IMR-90 (cell line): ENCODE results near the gene SAAL1. TPM values are rescaled to one million over a fixed set of nuclear protein-coding genes. Genes with fewer than 3 reads are reported as not detected.

Experiments used
- ATAC-seq: fragments of 200-7000 bp; cut with Tn5 transposase; 2 replicates; pipeline ENCODE4 v1.9.1; 2020; ENCODE audit warnings: low read depth, mild to moderate bottlenecking, moderate library complexity
- BruUV-seq: library from RNA; stranded (reverse); fragments of 400-500 nt; replicated peaks from 2 replicates; lab custom pipeline; 2021; lab: Mats Ljungman, UMichigan
- CTCF ChIA-PET: fragments of 300-600 bp; formaldehyde crosslinking; extraction: SDS; loops from one replicate; lab custom pipeline; 2021; ENCODE audit warnings: antibody characterized with exemption; lab: Yijun Ruan, JAX
- POLR2A ChIA-PET: fragments of 300-600 bp; sonication (Branson Sonifier 250); formaldehyde crosslinking; loops from one replicate; lab custom pipeline; 2022; ENCODE audit warnings: antibody characterized with exemption; ENCODE audit not compliant: unreplicated experiment; lab: Charles Lee
- DNase-seq: peaks from one replicate; pipeline ENCODE4 v3.0.0; 2013
- H2AFZ ChIP-seq: replicated peaks from 2 replicates; pipeline ENCODE3; 2013; ENCODE audit warnings: low read length, mild to moderate bottlenecking; ENCODE audit not compliant: poor library complexity
- H2AK5ac ChIP-seq: 2 replicates; pipeline ENCODE4 v1.6.1; 2013; ENCODE audit warnings: low read depth, low read length, inconsistent platforms
- H2AK9ac ChIP-seq: replicated peaks from 2 replicates; pipeline ENCODE3; 2013; ENCODE audit warnings: mild to moderate bottlenecking, low read depth, low read length, moderate library complexity; ENCODE audit not compliant: poor library complexity
- H2BK120ac ChIP-seq: 2 replicates; pipeline ENCODE4 v1.6.1; 2013; ENCODE audit warnings: low read depth, low read length, inconsistent platforms
- H2BK15ac ChIP-seq: 3 replicates; pipeline ENCODE4 v1.6.1; 2013; ENCODE audit warnings: low read depth, low read length, inconsistent platforms
- H2BK20ac ChIP-seq: 2 replicates; pipeline ENCODE4 v1.6.1; 2013; ENCODE audit warnings: low read depth, mild to moderate bottlenecking, inconsistent platforms, low read length, moderate library complexity
- H2BK5ac ChIP-seq: 2 replicates; pipeline ENCODE4 v1.6.1; 2013; ENCODE audit warnings: mild to moderate bottlenecking, low read depth, low read length, inconsistent platforms; ENCODE audit not compliant: poor library complexity, severe bottlenecking
- H3K14ac ChIP-seq: replicated peaks from 2 replicates; pipeline ENCODE4 v1.6.1; 2013; ENCODE audit warnings: low read depth, low read length, inconsistent platforms
- H3K18ac ChIP-seq: 2 replicates; pipeline ENCODE4 v1.6.1; 2013; ENCODE audit warnings: low read depth, low read length, control low read depth
- H3K23ac ChIP-seq: 2 replicates; pipeline ENCODE4 v1.6.1; 2013; ENCODE audit warnings: low read depth, low read length, inconsistent platforms
- H3K27ac ChIP-seq: 2 replicates; pipeline ENCODE4 v1.5.1; 2013; ENCODE audit warnings: mild to moderate bottlenecking, control low read depth, low read length; ENCODE audit not compliant: insufficient read depth
- H3K27me3 ChIP-seq: 2 replicates; pipeline ENCODE4 v1.6.1; 2013; ENCODE audit warnings: low read length; ENCODE audit not compliant: control insufficient read depth, insufficient read depth
- H3K36me3 ChIP-seq: 2 replicates; pipeline ENCODE4 v1.6.1; 2013; ENCODE audit warnings: low read length, mixed read lengths; ENCODE audit not compliant: control insufficient read depth, insufficient read depth
- H3K4ac ChIP-seq: 2 replicates; pipeline ENCODE4 v1.6.1; 2013; ENCODE audit warnings: low read depth, low read length, inconsistent platforms
- H3K4me1 ChIP-seq: 2 replicates; pipeline ENCODE4 v1.6.1; 2013; ENCODE audit warnings: low read length, mixed read lengths; ENCODE audit not compliant: control insufficient read depth, insufficient read depth
- H3K4me2 ChIP-seq: 2 replicates; pipeline ENCODE4 v1.6.1; 2013; ENCODE audit warnings: low read depth, mild to moderate bottlenecking, control low read depth, low read length, moderate library complexity
- H3K4me3 ChIP-seq: 2 replicates; pipeline ENCODE4 v1.5.1; 2013; ENCODE audit warnings: low read depth, mild to moderate bottlenecking, control low read depth, low read length, moderate library complexity; ENCODE audit not compliant: insufficient read depth
- H3K56ac ChIP-seq: 2 replicates; pipeline ENCODE4 v1.6.1; 2013; ENCODE audit warnings: low read length, inconsistent platforms; ENCODE audit not compliant: insufficient read depth; ENCODE audit errors: extremely low read depth
- H3K79me1 ChIP-seq, 2 experiments: 2 replicates each; pipeline ENCODE4 v1.6.1; 2013; ENCODE audit warnings: low read length in 2 of 2, inconsistent platforms in 1 of 2, low read depth in 1 of 2
- H3K9ac ChIP-seq: 2 replicates; pipeline ENCODE4 v1.6.1; 2013; ENCODE audit warnings: low read depth, low read length, control low read depth
- H3K9me1 ChIP-seq: 2 replicates; pipeline ENCODE4 v1.6.1; 2013; ENCODE audit warnings: low read length, inconsistent platforms; ENCODE audit not compliant: insufficient read depth
- H3K9me3 ChIP-seq: 2 replicates; pipeline ENCODE4 v1.6.1; 2013; ENCODE audit warnings: low read length; ENCODE audit not compliant: control insufficient read depth, insufficient read depth
- H4K20me1 ChIP-seq: 2 replicates; pipeline ENCODE4 v1.6.1; 2013; ENCODE audit warnings: low read length, inconsistent platforms; ENCODE audit not compliant: insufficient read depth
- H4K5ac ChIP-seq: 2 replicates; pipeline ENCODE4 v1.6.1; 2013; ENCODE audit warnings: mild to moderate bottlenecking, low read depth, low read length, control low read depth
- H4K8ac ChIP-seq, 2 experiments: 2 replicates each; pipeline ENCODE4 v1.6.1; 2013; ENCODE audit warnings: low read depth in 2 of 2, low read length in 2 of 2, control low read depth in 1 of 2, inconsistent platforms in 1 of 2
- H4K91ac ChIP-seq: 2 replicates; pipeline ENCODE4 v1.6.1; 2013; ENCODE audit warnings: low read depth, low read length, inconsistent platforms; ENCODE audit not compliant: insufficient read depth
- BHLHE40 ChIP-seq: fragments of 150-350 bp; IDR thresholded peaks from 2 replicates; pipeline ENCODE4 v1.6.1; 2016; ENCODE audit warnings: mild to moderate bottlenecking, low read depth, low read length
- CEBPB ChIP-seq: IDR thresholded peaks from 2 replicates; pipeline ENCODE4 v1.6.1; 2012; ENCODE audit warnings: low read depth, low read length, improper control_type of control experiment
- CHD1 ChIP-seq: IDR thresholded peaks from 2 replicates; pipeline ENCODE4 v1.6.1; 2012; ENCODE audit warnings: low read depth, low read length, improper control_type of control experiment
- CTCF ChIP-seq: conservative IDR thresholded peaks from 2 replicates; pipeline ENCODE4 v1.5.1; 2012; ENCODE audit warnings: mild to moderate bottlenecking, low read depth, low read length, improper control_type of control experiment
- FOS ChIP-seq: fragments of 150-350 bp; IDR thresholded peaks from 2 replicates; pipeline ENCODE4 v1.6.1; 2016; ENCODE audit warnings: low read depth, low read length
- MAFK ChIP-seq: IDR thresholded peaks from 2 replicates; pipeline ENCODE4 v1.6.1; 2012; ENCODE audit warnings: low read depth, low read length, improper control_type of control experiment
- MAZ ChIP-seq: IDR thresholded peaks from 2 replicates; pipeline ENCODE4 v1.6.1; 2012; ENCODE audit warnings: low read depth, mild to moderate bottlenecking, low read length, improper control_type of control experiment, moderate library complexity, borderline replicate concordance
- MXI1 ChIP-seq: IDR thresholded peaks from 2 replicates; pipeline ENCODE4 v1.6.1; 2012; ENCODE audit warnings: low read depth, mild to moderate bottlenecking, low read length, moderate library complexity, borderline replicate concordance
- NFE2L2 ChIP-seq: fragments of 150-350 bp; IDR thresholded peaks from 2 replicates; pipeline ENCODE4 v1.6.1; 2016; ENCODE audit warnings: low read depth, mild to moderate bottlenecking, low read length
- POLR2A ChIP-seq: IDR thresholded peaks from 2 replicates; pipeline ENCODE4 v1.6.1; 2012; ENCODE audit warnings: mild to moderate bottlenecking, low read depth, low read length
- RAD21 ChIP-seq: IDR thresholded peaks from 2 replicates; pipeline ENCODE4 v1.6.1; 2012; ENCODE audit warnings: low read length, improper control_type of control experiment
- RCOR1 ChIP-seq: IDR thresholded peaks from 2 replicates; pipeline ENCODE4 v1.6.1; 2012; ENCODE audit warnings: mild to moderate bottlenecking, low read length, improper control_type of control experiment; ENCODE audit not compliant: insufficient replicate concordance
- RFX5 ChIP-seq: IDR thresholded peaks from 2 replicates; pipeline ENCODE4 v1.8.0; 2012; ENCODE audit warnings: low read depth, mild to moderate bottlenecking, low read length, moderate library complexity
- SMC3 ChIP-seq: fragments of 150-350 bp; IDR thresholded peaks from 2 replicates; pipeline ENCODE4 v1.6.1; 2016; ENCODE audit warnings: low read depth, mild to moderate bottlenecking, antibody characterized with exemption, low read length, moderate library complexity
- USF2 ChIP-seq: fragments of 150-350 bp; IDR thresholded peaks from 2 replicates; pipeline ENCODE4 v1.6.1; 2017; ENCODE audit warnings: mild to moderate bottlenecking, antibody characterized with exemption, low read length, low read depth
- WGBS, 2 experiments: methylation state at CpG; one replicate each; pipeline versions ENCODE4 v1.1.5 to v1.1.7; 2013; ENCODE audit warnings: missing lambda C conversion rate in 2 of 2; ENCODE audit not compliant: insufficient read length in 1 of 2; ENCODE audit errors: extremely low coverage in 2 of 2; 5-methylcytosine and 5-hydroxymethylcytosine counted together
- dilution Hi-C: fragments of 300-500 bp; cut with HindIII; formaldehyde crosslinking; loops from one replicate; pipeline ENCODE4 v1.14.3; 2018; ENCODE audit warnings: low sequenced_read_pairs; ENCODE audit not compliant: unreplicated experiment
- in situ Hi-C: fragments of 300-500 bp; cut with MboI; formaldehyde crosslinking; loops from 3 replicates; pipeline ENCODE4 v1.14.3; 2019; ENCODE audit warnings: low sequenced_read_pairs, inconsistent platforms, mixed read lengths
- intact Hi-C: fragments of 100-400 bp; cut with micrococcal nuclease; formaldehyde crosslinking; loops from 2 replicates; pipeline ENCODE4 v1.10.0; 2022
- polyA plus RNA-seq, 3 experiments: library from polyadenylated mRNA; depleted of rRNA; stranded (reverse); fragments of >200 nt; gene quantifications; 2 replicates each; pipeline ENCODE4 v1.2.3, GENCODE V29; 2012; ENCODE audit warnings: low replicate concordance in 1 of 3
- total RNA-seq: library from RNA; depleted of rRNA; stranded (reverse); fragments of >200 nt; gene quantifications from 2 replicates; pipeline ENCODE4 v1.2.3, GENCODE V29; 2012

The SAAL1 gene
- total and polyA plus RNA-seq, 2 of the 4 experiments (the other 2 are of a cell fraction), result 12.5 to 12.8 TPM

- H4K5ac ChIP-seq, result no peak overlapping the region
- H3K79me1 ChIP-seq, result no peaks in the 10 kb centered on the region
- in situ Hi-C loops (no loop called here), intact Hi-C loops (loop anchor here (2.0 kb wide), 1 partner anchor 152 kb away; no protein-coding TSS in a partner anchor), dilution Hi-C loops (no loop called here)
- CTCF ChIA-PET, result no interaction called here
- no peak overlapping the region for H3K18ac ChIP-seq
- H3K56ac ChIP-seq, result no peak overlapping the region
- no peaks in the 10 kb centered on the region for H3K36me3 ChIP-seq
- H3K27ac ChIP-seq, result no peak overlapping the region
- H4K20me1 ChIP-seq, result no peaks in the 10 kb centered on the region
- H3K4me3 ChIP-seq, result no peak overlapping the region
- H2BK15ac ChIP-seq, result no peak overlapping the region
- H3K4ac ChIP-seq, result no peak overlapping the region
- POLR2A ChIA-PET, result no interaction called here
- ATAC-seq, result no peak
- no peak overlapping the region for H3K4me2 ChIP-seq
- no peak overlapping the region for H3K14ac ChIP-seq
- H3K23ac ChIP-seq, result no peak overlapping the region
- H3K27me3 ChIP-seq, result no peaks in the 10 kb centered on the region
- no peaks in the 10 kb centered on the region for H3K9me3 ChIP-seq
- H2BK120ac ChIP-seq, result no peak overlapping the region
- no peak overlapping the region for H3K9ac ChIP-seq
- no peak overlapping the region for H2AK5ac ChIP-seq
- no peak overlapping the region for H2BK20ac ChIP-seq
- WGBS, 2 experiments, result 80% methylated on average over 2 of the region's 2 CpGs; no CpG with 5 or more reads in 1 of the 2 experiments
- no peaks in the 10 kb centered on the region for H3K9me1 ChIP-seq
- BruUV-seq, result no TSS peak
- H3K4me1 ChIP-seq, result no peaks in the 10 kb centered on the region
- no peak overlapping the region for H4K8ac ChIP-seq
- no peak overlapping the region for H2AK9ac ChIP-seq
- no peak for DNase-seq
- H2BK5ac ChIP-seq, result no peak overlapping the region
- H4K91ac ChIP-seq, result no peak overlapping the region
- TF ChIP-seq MXI1, result no peak
- no peak for TF ChIP-seq MAFK
- TF ChIP-seq NFE2L2, result no peak
- TF ChIP-seq SMC3, result no peak
- no peak for TF ChIP-seq FOS
- TF ChIP-seq RAD21, result no peak
- no peak for TF ChIP-seq USF2
- TF ChIP-seq RFX5, result no peak
- TF ChIP-seq POLR2A, result no peak
- no peak for TF ChIP-seq CHD1
- no peak for TF ChIP-seq CEBPB
- TF ChIP-seq CTCF, result no peak; the same call in 1 of the 2 replicates
- TF ChIP-seq BHLHE40, result no peak
- no peak for TF ChIP-seq RCOR1
- no peak for TF ChIP-seq MAZ
- H2AFZ ChIP-seq, result no peak overlapping the region
Measured at GRCh38 chr11:18145025-18145424, 39.1 kb upstream of the SAAL1 start.
